ENCODE results near the gene TIGD3. TPM values are rescaled to one million over a fixed set of nuclear protein-coding genes. Genes with fewer than 3 reads are reported as not detected.

Gene TIGD3
- total and polyA plus RNA-seq, 2 experiments from 2014 or later = 1.2 to 3.0 TPM

- Histone ChIP-seq H4K20me1 (replicated peaks; ENCODE audit: insufficient read depth) (no peaks in the 10 kb centered on the region), H3K4me1 (ENCODE audit: insufficient read depth) (peaks cover 5% of the 10 kb centered on the region; the same call in 1 of the 2 replicates), H3F3A (replicated peaks; ENCODE audit: low read depth) (0 out of 2 replicates have a peak, but pooled peaks cover under 1% of the 10 kb centered on the region), H2AFZ (no peak overlapping the region), H3K9me2 (ENCODE audit: insufficient read depth) (no peaks in the 10 kb centered on the region), H3K4me3 (no peak overlapping the region), H3K4me2 (no peak overlapping the region), H3K36me3 (ENCODE audit: insufficient read depth) (no peaks in the 10 kb centered on the region), H3K27me3 (ENCODE audit: insufficient read depth) (no peaks in the 10 kb centered on the region), H3K27ac (ENCODE audit: low read depth) (no peak overlapping the region), H3K79me2 (replicated peaks; ENCODE audit: insufficient read depth) (no peaks in the 10 kb centered on the region)
- H3K36me3 Mint-ChIP-seq (ENCODE audit: low read depth) = peaks cover 3% of the 10 kb centered on the region; the same call in 1 of the 3 replicates
- DNase-seq (ENCODE audit: low spot score) (no peak), ATAC-seq (no peak)
- no peaks in the 10 kb centered on the region for H3K9me3 Mint-ChIP-seq
- peaks cover 2% of the 10 kb centered on the region for H3K27me3 Mint-ChIP-seq (ENCODE audit: insufficient read depth, low read depth, poor library complexity)
- H3K4me3 Mint-ChIP-seq = no peak overlapping the region
- TF ChIP-seq EZH2phosphoT487 (IDR thresholded peaks at IDR 0.05; ENCODE audit: unreplicated experiment) (no peak), STAT1 (IDR thresholded peaks at IDR 0.05; ENCODE audit: unreplicated experiment) (no peak), REST (IDR thresholded peaks at IDR 0.05; ENCODE audit: unreplicated experiment) (no peak), CREB1 (CRISPR knock-in tag; IDR thresholded peaks at IDR 0.05; ENCODE audit: low read depth) (no peak), JUNB (IDR thresholded peaks at IDR 0.05; ENCODE audit: unreplicated experiment) (no peak), EZH2 (IDR thresholded peaks at IDR 0.05; ENCODE audit: low read depth, unreplicated experiment) (no peak), CTCF (conservative IDR thresholded peaks at IDR 0.05; ENCODE audit: low read depth in 2 of 2) (no peak), POLR2AphosphoS5 (IDR thresholded peaks at IDR 0.05; ENCODE audit: low read depth) (no peak), ZNF462 (CRISPR knock-in tag; IDR thresholded peaks at IDR 0.05) (no peak), ETS1 (IDR thresholded peaks at IDR 0.05) (no peak), ZNF114 (CRISPR knock-in tag; IDR thresholded peaks at IDR 0.05) (no peak), ZNF331 (CRISPR knock-in tag; IDR thresholded peaks at IDR 0.05; ENCODE audit: low read depth) (no peak), NANOG (IDR thresholded peaks at IDR 0.05; ENCODE audit: borderline replicate concordance) (no peak)
- H3K4me1 Mint-ChIP-seq = peaks cover 16% of the 10 kb centered on the region
- H3K27ac Mint-ChIP-seq = no peak overlapping the region
Measured at GRCh38 chr11:65392186-65392829, 37.8 kb downstream of the TIGD3 start.

All from GM23338 (cell line).